ENCODE results near the gene PGBD5.

- TF ChIP-seq GLIS3 (CRISPR knock-in tag; IDR thresholded peaks at IDR 0.05), result no peak
- TF ChIP-seq PPARA (CRISPR knock-in tag; IDR thresholded peaks at IDR 0.05; ENCODE audit: borderline replicate concordance), result no peak
- no peak for TF ChIP-seq ISL1 (CRISPR knock-in tag; IDR thresholded peaks at IDR 0.05)
- TF ChIP-seq CSRNP3 (CRISPR knock-in tag; IDR thresholded peaks at IDR 0.05), result no peak
Observed at GRCh38 chr1:230377324-230377723, 48.8 kb downstream of the PGBD5 start.

Data from SK-N-SH treated with all-trans-retinoic acid at 6 μM for 48 hours (cell line).